Measurements from ENCODE around the gene AKR1C1.

DNA sequence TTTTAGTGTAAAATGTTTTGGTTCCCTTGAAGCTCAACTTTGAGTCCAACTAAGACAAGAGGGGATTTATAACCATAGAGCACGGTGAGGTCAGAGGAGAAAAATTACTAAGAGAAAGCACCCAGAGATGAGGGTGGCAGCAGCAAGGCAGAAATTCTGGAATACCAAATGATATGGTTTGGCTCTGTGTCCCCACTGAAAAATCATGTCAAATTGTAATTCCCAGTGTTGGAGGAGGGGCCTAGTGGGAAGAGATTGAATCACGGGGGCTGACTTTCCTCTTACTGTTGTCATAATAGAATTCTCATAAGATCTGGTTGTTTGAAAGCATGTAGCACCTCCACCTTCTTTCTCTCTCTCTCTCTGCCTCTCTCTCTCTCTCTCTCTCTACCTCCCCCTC, 19.4 kb upstream of the AKR1C1 start:
- TF ChIP-seq EZH2 (IDR thresholded peaks at IDR 0.05): no peak
- TF ChIP-seq, protein P1, sequence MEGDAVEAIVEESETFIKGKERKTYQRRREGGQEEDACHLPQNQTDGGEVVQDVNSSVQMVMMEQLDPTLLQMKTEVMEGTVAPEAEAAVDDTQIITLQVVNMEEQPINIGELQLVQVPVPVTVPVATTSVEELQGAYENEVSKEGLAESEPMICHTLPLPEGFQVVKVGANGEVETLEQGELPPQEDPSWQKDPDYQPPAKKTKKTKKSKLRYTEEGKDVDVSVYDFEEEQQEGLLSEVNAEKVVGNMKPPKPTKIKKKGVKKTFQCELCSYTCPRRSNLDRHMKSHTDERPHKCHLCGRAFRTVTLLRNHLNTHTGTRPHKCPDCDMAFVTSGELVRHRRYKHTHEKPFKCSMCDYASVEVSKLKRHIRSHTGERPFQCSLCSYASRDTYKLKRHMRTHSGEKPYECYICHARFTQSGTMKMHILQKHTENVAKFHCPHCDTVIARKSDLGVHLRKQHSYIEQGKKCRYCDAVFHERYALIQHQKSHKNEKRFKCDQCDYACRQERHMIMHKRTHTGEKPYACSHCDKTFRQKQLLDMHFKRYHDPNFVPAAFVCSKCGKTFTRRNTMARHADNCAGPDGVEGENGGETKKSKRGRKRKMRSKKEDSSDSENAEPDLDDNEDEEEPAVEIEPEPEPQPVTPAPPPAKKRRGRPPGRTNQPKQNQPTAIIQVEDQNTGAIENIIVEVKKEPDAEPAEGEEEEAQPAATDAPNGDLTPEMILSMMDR (IDR thresholded peaks at IDR 0.05 in 2 of 3, conservative IDR thresholded peaks at IDR 0.05 in 1 of 3; ENCODE audit: borderline replicate concordance in 1 of 3, insufficient read depth in 1 of 3, low read depth in 2 of 3, low read length in 2 of 3): no peak
- TF ChIP-seq, protein P2, sequence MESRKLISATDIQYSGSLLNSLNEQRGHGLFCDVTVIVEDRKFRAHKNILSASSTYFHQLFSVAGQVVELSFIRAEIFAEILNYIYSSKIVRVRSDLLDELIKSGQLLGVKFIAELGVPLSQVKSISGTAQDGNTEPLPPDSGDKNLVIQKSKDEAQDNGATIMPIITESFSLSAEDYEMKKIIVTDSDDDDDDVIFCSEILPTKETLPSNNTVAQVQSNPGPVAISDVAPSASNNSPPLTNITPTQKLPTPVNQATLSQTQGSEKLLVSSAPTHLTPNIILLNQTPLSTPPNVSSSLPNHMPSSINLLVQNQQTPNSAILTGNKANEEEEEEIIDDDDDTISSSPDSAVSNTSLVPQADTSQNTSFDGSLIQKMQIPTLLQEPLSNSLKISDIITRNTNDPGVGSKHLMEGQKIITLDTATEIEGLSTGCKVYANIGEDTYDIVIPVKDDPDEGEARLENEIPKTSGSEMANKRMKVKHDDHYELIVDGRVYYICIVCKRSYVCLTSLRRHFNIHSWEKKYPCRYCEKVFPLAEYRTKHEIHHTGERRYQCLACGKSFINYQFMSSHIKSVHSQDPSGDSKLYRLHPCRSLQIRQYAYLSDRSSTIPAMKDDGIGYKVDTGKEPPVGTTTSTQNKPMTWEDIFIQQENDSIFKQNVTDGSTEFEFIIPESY (IDR thresholded peaks at IDR 0.05; ENCODE audit: extremely low read depth, insufficient replicate concordance, low read length): no peak
- TF ChIP-seq, protein P3, sequence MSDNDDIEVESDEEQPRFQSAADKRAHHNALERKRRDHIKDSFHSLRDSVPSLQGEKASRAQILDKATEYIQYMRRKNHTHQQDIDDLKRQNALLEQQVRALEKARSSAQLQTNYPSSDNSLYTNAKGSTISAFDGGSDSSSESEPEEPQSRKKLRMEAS (IDR thresholded peaks at IDR 0.05): no peak
- TF ChIP-seq, protein P4, sequence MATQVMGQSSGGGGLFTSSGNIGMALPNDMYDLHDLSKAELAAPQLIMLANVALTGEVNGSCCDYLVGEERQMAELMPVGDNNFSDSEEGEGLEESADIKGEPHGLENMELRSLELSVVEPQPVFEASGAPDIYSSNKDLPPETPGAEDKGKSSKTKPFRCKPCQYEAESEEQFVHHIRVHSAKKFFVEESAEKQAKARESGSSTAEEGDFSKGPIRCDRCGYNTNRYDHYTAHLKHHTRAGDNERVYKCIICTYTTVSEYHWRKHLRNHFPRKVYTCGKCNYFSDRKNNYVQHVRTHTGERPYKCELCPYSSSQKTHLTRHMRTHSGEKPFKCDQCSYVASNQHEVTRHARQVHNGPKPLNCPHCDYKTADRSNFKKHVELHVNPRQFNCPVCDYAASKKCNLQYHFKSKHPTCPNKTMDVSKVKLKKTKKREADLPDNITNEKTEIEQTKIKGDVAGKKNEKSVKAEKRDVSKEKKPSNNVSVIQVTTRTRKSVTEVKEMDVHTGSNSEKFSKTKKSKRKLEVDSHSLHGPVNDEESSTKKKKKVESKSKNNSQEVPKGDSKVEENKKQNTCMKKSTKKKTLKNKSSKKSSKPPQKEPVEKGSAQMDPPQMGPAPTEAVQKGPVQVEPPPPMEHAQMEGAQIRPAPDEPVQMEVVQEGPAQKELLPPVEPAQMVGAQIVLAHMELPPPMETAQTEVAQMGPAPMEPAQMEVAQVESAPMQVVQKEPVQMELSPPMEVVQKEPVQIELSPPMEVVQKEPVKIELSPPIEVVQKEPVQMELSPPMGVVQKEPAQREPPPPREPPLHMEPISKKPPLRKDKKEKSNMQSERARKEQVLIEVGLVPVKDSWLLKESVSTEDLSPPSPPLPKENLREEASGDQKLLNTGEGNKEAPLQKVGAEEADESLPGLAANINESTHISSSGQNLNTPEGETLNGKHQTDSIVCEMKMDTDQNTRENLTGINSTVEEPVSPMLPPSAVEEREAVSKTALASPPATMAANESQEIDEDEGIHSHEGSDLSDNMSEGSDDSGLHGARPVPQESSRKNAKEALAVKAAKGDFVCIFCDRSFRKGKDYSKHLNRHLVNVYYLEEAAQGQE (IDR thresholded peaks at IDR 0.05; ENCODE audit: low read depth): no peak
- no peak for TF ChIP-seq POLR2AphosphoS5 (IDR thresholded peaks at IDR 0.05; ENCODE audit: low read depth, low read length)
- TF ChIP-seq JUND (IDR thresholded peaks at IDR 0.05): no peak
- TF ChIP-seq RAD21 (IDR thresholded peaks at IDR 0.05; ENCODE audit: low read depth): no peak
- no peak for TF ChIP-seq SIN3A (IDR thresholded peaks at IDR 0.05; ENCODE audit: low read depth)
- TF ChIP-seq ELF1 (IDR thresholded peaks at IDR 0.05; ENCODE audit: borderline replicate concordance, low read depth): no peak

All from HCT116 (cell line).